Fibroblast of skin of scalp (primary cell): ENCODE data around the gene SYNJ2.
A peak's percentile ranks its signal among the peaks of the same experiment; 100 is the strongest.

ENCODE experiments used
- DNase-seq: peaks from one replicate; pipeline ENCODE4 v3.0.0-alpha.2; 2013

Gene SYNJ2

GRCh38 chr6:158085261-158086053 lies 103.8 kb downstream of the SYNJ2 start:
- no peak for DNase-seq

GRCh38 chr6:158086054-158086503 lies 104.4 kb downstream of the SYNJ2 start:
- DNase-seq = no peak

DNA sequence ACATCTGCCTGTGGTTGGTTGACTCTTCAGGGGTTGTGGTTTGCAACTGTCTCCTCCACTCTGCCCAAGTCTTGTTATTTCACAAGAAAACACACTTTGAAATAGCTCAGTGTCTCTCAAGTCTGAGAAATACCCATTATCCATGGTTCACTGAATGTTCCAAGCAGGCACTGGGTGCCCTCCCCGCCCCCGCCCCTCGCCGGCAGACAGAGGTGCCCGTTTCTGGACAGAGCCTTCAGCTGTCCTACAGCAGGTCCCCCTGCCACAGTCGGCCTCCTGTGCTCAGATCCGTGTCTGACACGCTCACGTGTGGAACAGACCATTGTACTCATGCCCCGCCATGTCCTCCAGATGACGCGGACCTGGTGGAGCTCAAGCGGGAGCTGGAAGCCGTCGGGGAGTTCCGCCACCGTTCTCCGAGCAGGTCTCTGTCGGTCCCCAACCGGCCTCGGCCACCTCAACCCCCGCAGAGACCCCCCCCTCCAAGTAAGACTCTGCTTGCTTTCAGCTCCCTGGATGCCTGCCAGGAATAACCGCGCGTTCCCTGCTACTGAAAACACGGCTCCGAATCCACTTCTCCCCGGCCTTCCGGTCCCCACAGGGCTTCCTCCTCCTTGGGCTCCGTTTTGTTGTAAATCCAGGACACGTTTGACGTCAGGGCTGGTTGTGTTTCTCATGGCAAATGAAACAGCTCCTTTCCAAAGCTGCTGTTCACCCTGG lies 105.0 kb downstream of the SYNJ2 start:
- peak; percentile 91 for DNase-seq

- no peak for DNase-seq
Measured at GRCh38 chr6:158087224-158087867, 105.7 kb downstream of the SYNJ2 start.

GRCh38 chr6:158092806-158093205 lies 111.1 kb downstream of the SYNJ2 start:
- DNase-seq = no peak

GRCh38 chr6:158095031-158095430 lies 113.4 kb downstream of the SYNJ2 start:
- DNase-seq = no peak

DNA sequence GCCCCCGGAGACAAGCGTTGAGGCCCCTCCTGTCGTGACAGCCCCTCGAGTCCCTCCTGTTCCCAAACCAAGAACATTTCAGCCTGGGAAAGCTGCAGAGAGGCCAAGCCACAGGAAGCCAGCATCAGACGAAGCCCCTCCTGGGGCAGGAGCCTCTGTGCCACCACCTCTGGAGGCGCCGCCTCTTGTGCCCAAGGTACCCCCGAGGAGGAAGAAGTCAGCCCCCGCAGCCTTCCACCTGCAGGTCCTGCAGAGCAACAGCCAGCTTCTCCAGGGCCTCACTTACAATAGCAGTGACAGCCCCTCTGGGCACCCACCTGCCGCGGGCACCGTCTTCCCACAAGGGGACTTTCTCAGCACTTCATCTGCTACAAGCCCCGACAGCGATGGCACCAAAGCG lies 114.0 kb downstream of the SYNJ2 start:
- DNase-seq = no peak

- DNase-seq = no peak
Measured at GRCh38 chr6:158103228-158103627, 121.6 kb downstream of the SYNJ2 start.

DNA sequence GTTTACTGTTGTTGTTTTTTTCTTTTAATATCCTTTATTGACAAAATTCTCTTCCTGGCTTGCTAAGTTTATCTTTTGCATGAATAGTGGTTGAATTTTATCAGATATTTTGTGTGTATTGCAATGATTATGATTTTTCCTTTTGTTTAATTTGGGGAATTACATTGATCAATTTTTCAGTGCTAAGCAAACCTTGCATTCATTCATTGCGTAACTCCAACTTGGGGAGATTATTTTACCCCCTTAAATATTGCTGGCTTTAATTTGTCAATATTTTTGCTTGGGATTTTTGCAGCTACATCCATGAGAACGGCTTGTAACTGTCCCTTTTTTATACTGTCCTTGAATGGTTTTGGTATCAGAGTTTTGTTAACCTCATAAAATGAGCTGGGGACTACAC lies 123.0 kb downstream of the SYNJ2 start:
- no peak for DNase-seq

DNA sequence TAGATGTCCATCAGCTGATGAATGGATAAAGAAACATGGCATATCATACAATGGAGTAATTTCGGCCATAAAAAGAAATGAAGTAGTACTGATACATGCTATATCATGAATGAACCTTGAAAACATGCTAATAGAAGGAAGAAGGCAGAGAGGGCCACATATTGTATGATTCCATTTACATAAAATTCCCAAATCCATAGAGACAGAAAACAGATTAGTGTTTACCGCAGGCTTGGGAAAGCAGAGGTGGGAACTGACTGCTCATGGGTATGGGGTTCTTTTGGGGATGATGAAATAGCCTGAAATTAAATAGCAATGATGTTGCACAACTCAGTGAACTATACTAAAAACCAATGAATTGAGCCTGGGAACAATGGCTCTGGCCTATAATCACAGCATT lies 128.1 kb downstream of the SYNJ2 start:
- peak; percentile 37 for DNase-seq

DNA sequence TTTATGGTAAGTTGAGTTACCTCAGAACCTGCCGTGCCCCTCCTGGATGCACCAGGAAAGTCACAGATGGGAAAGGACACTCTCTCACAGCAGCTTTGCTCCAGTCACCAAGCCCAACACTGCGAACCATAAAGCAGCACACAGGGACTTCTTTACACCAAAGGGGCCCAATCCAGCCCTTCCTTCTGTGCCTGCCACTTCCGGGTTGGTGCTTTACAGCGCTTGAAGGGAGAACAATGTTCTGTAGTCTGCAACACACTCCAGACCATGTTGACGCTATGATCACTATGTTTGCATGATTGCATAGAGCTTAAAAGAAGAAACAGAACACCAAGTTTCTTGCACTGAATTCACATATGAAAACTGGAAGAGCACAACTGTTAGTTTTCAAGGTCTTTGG lies 129.3 kb downstream of the SYNJ2 start:
- no peak for DNase-seq

DNA sequence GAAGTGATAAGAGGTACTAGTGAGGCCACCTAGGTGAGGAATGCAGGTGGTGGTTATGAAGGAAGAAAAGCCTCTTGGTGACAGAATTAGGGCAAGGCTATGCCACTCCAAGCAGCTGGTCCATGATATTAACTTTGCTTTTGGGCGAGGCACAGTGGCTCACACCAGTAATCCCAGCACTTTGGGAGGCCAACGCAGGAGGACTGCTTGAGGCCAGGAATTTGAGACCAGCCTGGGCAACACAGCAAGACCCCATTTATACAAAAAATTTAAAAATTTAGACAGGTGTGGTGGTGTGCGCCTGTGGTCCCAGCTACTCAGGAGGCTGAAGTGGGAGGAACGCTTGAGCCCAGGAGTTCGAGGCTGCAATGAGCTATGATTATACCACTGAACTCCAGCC lies 130.3 kb downstream of the SYNJ2 start:
- DNase-seq = no peak

- DNase-seq = no peak
Measured at GRCh38 chr6:158113802-158114201, 132.1 kb downstream of the SYNJ2 start.

GRCh38 chr6:158115102-158115501 lies 133.4 kb downstream of the SYNJ2 start:
- no peak for DNase-seq

GRCh38 chr6:158115508-158115907 lies 133.8 kb downstream of the SYNJ2 start:
- DNase-seq = no peak

GRCh38 chr6:158118886-158119285 lies 137.2 kb downstream of the SYNJ2 start:
- no peak for DNase-seq

DNA sequence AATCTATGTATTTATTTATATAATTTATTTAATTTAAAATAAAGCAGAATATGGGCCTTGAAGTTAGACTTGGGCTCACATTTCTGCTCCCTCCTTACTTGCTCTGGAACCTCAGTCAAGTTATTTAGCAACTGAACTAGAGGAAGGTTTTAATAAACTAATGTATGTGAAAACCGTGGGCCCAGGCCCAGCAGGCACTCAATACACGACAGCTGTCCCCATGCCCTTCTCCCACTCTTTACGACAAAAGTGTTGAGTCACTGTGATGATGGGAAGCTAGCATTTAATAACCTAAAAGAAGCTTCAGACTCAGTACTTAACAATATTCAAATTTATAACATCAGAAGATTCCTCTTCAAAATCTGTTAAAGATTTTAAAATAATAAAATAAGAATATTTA lies 139.7 kb downstream of the SYNJ2 start:
- DNase-seq = no peak

DNA sequence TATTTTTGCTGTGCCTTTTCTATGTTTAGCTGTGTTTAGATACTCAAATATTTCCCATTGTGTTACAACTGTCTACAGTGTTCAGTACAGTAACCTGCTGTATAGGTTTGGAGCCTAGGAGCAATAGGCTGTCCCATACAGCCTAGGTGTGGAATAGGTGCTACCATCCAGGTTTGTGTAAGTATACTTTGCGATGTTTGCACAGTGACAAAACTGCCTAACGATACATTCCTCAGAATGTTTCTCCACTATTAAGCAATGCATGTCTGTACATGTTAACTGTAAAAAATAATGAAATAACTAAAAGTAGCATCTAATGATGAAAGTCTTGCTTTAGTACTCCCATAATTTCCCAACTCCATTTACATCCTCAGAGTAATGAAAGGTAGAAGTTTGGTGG lies 140.4 kb downstream of the SYNJ2 start:
- DNase-seq = no peak

DNA sequence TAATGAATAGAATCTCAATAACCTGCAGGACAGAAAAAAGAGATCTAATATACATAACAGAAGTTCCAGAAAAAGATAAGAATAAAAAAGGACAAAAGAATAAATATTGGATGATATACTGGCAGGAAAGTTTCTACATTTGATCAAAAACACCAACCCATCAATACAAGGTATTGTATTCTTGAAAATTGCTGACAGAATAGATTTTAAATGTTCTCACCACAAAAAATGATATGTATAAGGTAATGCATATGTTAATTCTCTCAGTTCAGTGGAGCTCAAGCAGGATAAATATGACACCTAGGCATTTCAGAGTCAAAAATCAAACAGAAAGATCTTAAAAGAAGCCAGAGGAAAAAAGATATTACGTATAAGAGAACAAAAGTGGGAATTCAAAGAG lies 142.6 kb downstream of the SYNJ2 start:
- no peak for DNase-seq

DNA sequence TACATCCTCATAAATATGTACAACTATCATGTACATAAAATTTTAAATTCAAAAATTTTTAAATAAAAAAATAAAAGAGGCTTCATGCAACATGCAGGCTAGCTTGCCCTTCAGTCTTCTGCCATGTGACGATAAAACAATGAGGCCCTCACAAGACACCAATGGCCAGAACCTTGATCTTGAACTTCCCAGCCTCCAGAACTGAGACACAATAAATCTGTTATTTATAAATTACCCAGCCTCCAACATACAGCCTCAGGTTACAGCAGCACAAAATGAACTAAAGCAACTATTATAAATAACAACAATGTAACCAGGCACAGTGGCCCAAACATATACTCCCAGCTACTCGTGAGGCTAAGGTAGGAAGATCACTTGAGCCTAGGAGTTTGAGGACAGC lies 143.6 kb downstream of the SYNJ2 start:
- no peak for DNase-seq

DNA sequence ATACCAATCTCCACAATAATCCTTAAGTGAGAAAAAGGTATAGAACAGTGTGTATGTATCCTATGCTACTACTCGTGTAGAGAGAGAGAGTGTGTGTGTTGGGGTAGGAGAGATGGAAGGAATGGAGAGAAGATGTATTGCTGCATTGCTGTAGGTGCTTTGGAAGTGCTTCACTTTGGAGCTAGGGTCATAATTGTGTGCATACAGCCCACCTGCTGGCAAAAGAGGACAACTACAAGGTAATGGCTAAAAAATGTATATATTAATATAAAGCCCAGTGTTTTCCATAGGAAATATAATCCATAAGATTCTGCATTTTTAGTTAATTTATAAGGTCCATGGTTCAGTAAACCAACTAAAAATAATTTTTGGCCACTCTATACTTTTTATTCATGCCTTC lies 150.3 kb downstream of the SYNJ2 start:
- peak; percentile 52 for DNase-seq

- DNase-seq = peak; percentile 58
Measured at GRCh38 chr6:158142789-158143188, 161.1 kb downstream of the SYNJ2 start.

DNA sequence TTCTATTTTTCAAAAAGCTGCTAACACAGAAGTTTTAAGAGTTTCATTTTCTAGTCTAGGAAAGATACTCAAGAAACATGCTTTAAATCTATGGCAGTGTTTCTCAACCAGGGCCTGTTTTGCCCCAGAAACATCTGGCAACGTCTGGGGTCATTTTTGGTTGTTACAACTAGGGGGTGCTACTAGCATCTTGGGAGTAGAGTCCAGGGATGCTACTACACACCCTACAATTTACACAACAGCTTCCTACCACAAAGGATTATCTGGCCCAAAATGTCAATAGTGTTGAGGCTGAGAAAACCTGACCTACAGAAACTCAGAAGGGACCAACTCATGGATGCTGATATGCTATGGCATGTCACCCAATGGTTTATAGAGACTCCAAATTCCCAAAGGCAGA lies 162.0 kb downstream of the SYNJ2 start:
- DNase-seq = peak; percentile 24
